DND-41 (cell line): ENCODE data around the gene KATNAL1.

ENCODE experiments used
- EZH2 ChIP-seq: IDR thresholded peaks from 3 replicates; pipeline ENCODE4 v1.6.1; 2012; ENCODE audit warnings: borderline replicate concordance, low read depth, mild to moderate bottlenecking, moderate library complexity, low read length, inconsistent platforms; ENCODE audit not compliant: severe bottlenecking
- TF ChIP-seq, protein P1 (sequence below): IDR thresholded peaks from 2 replicates; pipeline ENCODE4 v1.5.1; 2012; ENCODE audit warnings: borderline replicate concordance, low read length, moderate library complexity, mild to moderate bottlenecking; ENCODE audit not compliant: poor library complexity, severe bottlenecking; ENCODE audit errors: extremely low read depth

DNA sequence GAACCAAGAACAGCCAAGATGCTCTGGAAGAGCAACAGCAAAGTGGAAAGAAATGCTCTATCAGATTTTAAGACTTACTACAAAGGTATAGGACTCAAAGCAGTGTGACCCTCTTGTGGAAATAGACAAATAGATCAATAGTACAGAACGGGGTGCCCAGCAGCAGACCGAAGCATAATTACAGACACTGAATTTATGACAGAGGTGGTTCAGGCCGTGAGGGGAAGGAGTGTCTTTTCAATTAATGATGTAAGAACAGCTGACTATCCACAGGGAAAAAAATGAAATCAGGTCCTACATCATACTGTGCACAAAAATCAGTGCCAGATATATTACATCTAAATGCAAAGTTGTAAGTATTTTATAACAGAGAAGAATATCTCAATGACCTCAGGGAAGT, 95.6 kb downstream of the KATNAL1 start:
- TF ChIP-seq, protein P1, sequence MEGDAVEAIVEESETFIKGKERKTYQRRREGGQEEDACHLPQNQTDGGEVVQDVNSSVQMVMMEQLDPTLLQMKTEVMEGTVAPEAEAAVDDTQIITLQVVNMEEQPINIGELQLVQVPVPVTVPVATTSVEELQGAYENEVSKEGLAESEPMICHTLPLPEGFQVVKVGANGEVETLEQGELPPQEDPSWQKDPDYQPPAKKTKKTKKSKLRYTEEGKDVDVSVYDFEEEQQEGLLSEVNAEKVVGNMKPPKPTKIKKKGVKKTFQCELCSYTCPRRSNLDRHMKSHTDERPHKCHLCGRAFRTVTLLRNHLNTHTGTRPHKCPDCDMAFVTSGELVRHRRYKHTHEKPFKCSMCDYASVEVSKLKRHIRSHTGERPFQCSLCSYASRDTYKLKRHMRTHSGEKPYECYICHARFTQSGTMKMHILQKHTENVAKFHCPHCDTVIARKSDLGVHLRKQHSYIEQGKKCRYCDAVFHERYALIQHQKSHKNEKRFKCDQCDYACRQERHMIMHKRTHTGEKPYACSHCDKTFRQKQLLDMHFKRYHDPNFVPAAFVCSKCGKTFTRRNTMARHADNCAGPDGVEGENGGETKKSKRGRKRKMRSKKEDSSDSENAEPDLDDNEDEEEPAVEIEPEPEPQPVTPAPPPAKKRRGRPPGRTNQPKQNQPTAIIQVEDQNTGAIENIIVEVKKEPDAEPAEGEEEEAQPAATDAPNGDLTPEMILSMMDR = no peak
- TF ChIP-seq EZH2 = no peak
